PFSK-1 (cell line): ENCODE data around the gene ZFP37.

ENCODE experiments used
- FOXP2 ChIP-seq: optimal IDR thresholded peaks from 2 replicates; pipeline ENCODE3; 2011; ENCODE audit warnings: borderline replicate concordance, control low read depth, inconsistent platforms; ENCODE audit not compliant: insufficient read depth; ENCODE audit errors: extremely low read length, extremely low read depth
- POLR2AphosphoS5 ChIP-seq: IDR thresholded peaks from 2 replicates; pipeline ENCODE4 v1.6.1; 2012; ENCODE audit warnings: low read depth, mild to moderate bottlenecking, control low read depth, low read length, moderate library complexity
- REST ChIP-seq, 2 experiments: IDR thresholded peaks; 2 replicates each; pipeline versions ENCODE4 v1.6.1 to v1.8.0; 2011 to 2012; ENCODE audit warnings: low read depth in 2 of 2, low read length in 2 of 2, control low read depth in 1 of 2, inconsistent platforms in 1 of 2, mild to moderate bottlenecking in 1 of 2, moderate library complexity in 1 of 2; ENCODE audit not compliant: insufficient read depth in 1 of 2
- SIN3A ChIP-seq: IDR thresholded peaks from 2 replicates; pipeline ENCODE4 v1.6.1; 2012; ENCODE audit warnings: mild to moderate bottlenecking, low read length, moderate library complexity, borderline replicate concordance; ENCODE audit not compliant: insufficient read depth
- TAF1 ChIP-seq: IDR thresholded peaks from 2 replicates; pipeline ENCODE4 v1.6.1; 2012; ENCODE audit warnings: low read length, control low read depth, borderline replicate concordance; ENCODE audit not compliant: insufficient read depth

Gene ZFP37

GRCh38 chr9:112997236-112997941, 59.1 kb downstream of the ZFP37 start:
- TF ChIP-seq SIN3A (no peak), FOXP2 (no peak), TAF1 (no peak), REST (IDR thresholded peaks at IDR 0.05; ENCODE audit: insufficient read depth in 1 of 2, low read depth in 2 of 2, low read length in 2 of 2) (no peak), POLR2AphosphoS5 (no peak)
